T-helper 17 cell (primary cell): ENCODE measurements around the gene GIMAP8. TPM values are rescaled to one million over a fixed set of nuclear protein-coding genes. Genes with fewer than 3 reads are reported as not detected.
"Not testable (repeated sequence)": the region's sequence is repeated elsewhere in the genome, so short reads cannot be mapped to it uniquely, and the experiment has no call there.

Source experiments
- ATAC-seq: fragments of 150-1000 bp; cut with Tn5 transposase; 2 replicates; pipeline ENCODE4 v1.10.0; 2021; ENCODE audit warnings: mild to moderate bottlenecking, moderate library complexity
- DNase-seq, 3 donors: peaks; one replicate each; pipeline versions ENCODE4 v3.0.0 to v3.0.0-alpha.2; 2020 to 2021
- H3K9me3 ChIP-seq: one replicate; pipeline ENCODE4 v1.7.0; 2013; ENCODE audit warnings: low read length, mild to moderate bottlenecking; ENCODE audit not compliant: control insufficient read depth, poor library complexity, severe bottlenecking
- H3K27ac Mint-ChIP-seq: one replicate; pipeline ENCODE4 v1.8.0; 2022; ENCODE audit warnings: mild to moderate bottlenecking, moderate library complexity, mixed read lengths
- H3K27me3 Mint-ChIP-seq: one replicate; pipeline ENCODE4 v1.8.0; 2022; ENCODE audit warnings: mixed read lengths
- H3K36me3 Mint-ChIP-seq: one replicate; pipeline ENCODE4 v1.8.0; 2022; ENCODE audit warnings: low read depth, mixed read lengths
- H3K4me1 Mint-ChIP-seq: one replicate; pipeline ENCODE4 v1.8.0; 2022; ENCODE audit warnings: mild to moderate bottlenecking, mixed read lengths
- H3K4me3 Mint-ChIP-seq: one replicate; pipeline ENCODE4 v1.8.0; 2022; ENCODE audit warnings: mild to moderate bottlenecking, moderate library complexity, mixed read lengths
- total RNA-seq, 4 donors: library from RNA in 2 of 4; stranded (reverse) in 2 of 4; gene quantifications; one replicate each; pipeline ENCODE4 v1.2.3 and lab custom pipeline; 2022 to 2026

The GIMAP8 gene
- total RNA-seq, 2 donors from 2014 or later, result 8.1 to 12.0 TPM

- H3K27ac Mint-ChIP-seq, result peak overlapping the region; percentile 96
- H3K9me3 ChIP-seq, result no peaks in the 10 kb centered on the region
- ATAC-seq, result peak; percentile 18
- H3K36me3 Mint-ChIP-seq, result peaks cover 3% of the 10 kb centered on the region
- no peak for DNase-seq
- H3K27me3 Mint-ChIP-seq, result no peaks in the 10 kb centered on the region
- H3K4me1 Mint-ChIP-seq, result peaks cover 50% of the 10 kb centered on the region
- H3K4me3 Mint-ChIP-seq, result peak overlapping the region; percentile 84
These were observed 53.2 kb downstream of the GIMAP8 start for GRCh38 chr7:150503581-150503980.

DNA sequence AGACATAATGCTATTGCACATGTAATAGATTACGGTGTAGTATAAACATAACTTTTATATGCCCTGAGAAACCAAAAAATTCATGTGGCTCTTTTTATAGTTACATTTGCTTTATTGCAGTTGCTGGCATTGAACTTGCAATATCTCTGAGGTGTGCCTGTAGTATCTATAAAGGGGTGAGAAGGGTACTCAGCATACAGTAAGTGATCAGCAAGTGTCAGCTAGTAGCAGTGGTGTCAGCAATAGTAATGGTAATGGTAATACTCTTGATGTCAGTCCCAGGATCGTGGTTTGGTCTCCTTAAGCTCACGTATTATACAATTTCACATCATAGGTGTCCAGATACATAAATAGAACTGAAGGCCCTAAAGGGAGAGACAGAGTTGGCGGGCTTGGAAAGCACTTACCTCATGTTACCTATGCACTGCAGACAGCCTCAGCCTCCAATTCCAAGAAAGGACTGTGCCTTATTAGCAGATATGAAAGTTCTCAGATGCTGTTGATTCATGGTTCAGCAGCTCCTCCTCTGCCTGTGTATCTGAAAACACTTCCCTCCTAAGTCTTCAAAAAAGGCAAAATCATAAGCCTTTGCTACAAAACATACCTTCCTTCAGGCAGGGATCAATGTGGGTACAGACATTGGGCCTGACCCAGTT, 57.6 kb downstream of the GIMAP8 start:
- DNase-seq (no peak), ATAC-seq (peak; percentile 35)
- Mint-ChIP-seq H3K36me3 (peaks cover 3% of the 10 kb centered on the region), H3K27ac (peak overlapping the region; percentile 94), H3K4me1 (peaks cover 61% of the 10 kb centered on the region), H3K4me3 (peak overlapping the region; percentile 73), H3K27me3 (no peaks in the 10 kb centered on the region)
- H3K9me3 ChIP-seq, result no peaks in the 10 kb centered on the region

GRCh38 chr7:150511048-150511447, 60.6 kb downstream of the GIMAP8 start:
- Mint-ChIP-seq H3K27ac (peak overlapping the region; percentile 94), H3K27me3 (no peaks in the 10 kb centered on the region), H3K4me1 (peaks cover 54% of the 10 kb centered on the region), H3K4me3 (peak overlapping the region; percentile 8), H3K36me3 (peaks cover 7% of the 10 kb centered on the region)
- ATAC-seq, result no peak
- DNase-seq, result no peak
- no peaks in the 10 kb centered on the region for H3K9me3 ChIP-seq

- no peaks in the 10 kb centered on the region for H3K9me3 ChIP-seq
- no peak for ATAC-seq
- peaks cover 36% of the 10 kb centered on the region for H3K4me1 Mint-ChIP-seq
- H3K4me3 Mint-ChIP-seq, result peak overlapping the region; percentile 100
- H3K27ac Mint-ChIP-seq, result peak overlapping the region; percentile 94
- DNase-seq, result no peak
- no peaks in the 10 kb centered on the region for H3K27me3 Mint-ChIP-seq
- H3K36me3 Mint-ChIP-seq, result peaks cover 13% of the 10 kb centered on the region
These were observed 63.3 kb downstream of the GIMAP8 start for GRCh38 chr7:150513758-150514157.

GRCh38 chr7:150514748-150515222, 64.4 kb downstream of the GIMAP8 start, which contains the start of gene GIMAP7:
TSS of gene GIMAP7 (plus strand) at chr7:150514872. CDS start at chr7:150519975, 5,103 bp downstream.
- H3K27me3 Mint-ChIP-seq, result no peaks in the 10 kb centered on the region
- peaks cover 14% of the 10 kb centered on the region for H3K36me3 Mint-ChIP-seq
- peak; percentile 85 for ATAC-seq
- H3K4me1 Mint-ChIP-seq, result peaks cover 38% of the 10 kb centered on the region
- H3K9me3 ChIP-seq, result no peaks in the 10 kb centered on the region
- peak within 1 kb of the TSS; percentile 94 for H3K27ac Mint-ChIP-seq
- DNase-seq, result peak in 2 of 3 donors; percentile 13 to 48
- peak within 1 kb of the TSS; percentile 100 for H3K4me3 Mint-ChIP-seq

DNA sequence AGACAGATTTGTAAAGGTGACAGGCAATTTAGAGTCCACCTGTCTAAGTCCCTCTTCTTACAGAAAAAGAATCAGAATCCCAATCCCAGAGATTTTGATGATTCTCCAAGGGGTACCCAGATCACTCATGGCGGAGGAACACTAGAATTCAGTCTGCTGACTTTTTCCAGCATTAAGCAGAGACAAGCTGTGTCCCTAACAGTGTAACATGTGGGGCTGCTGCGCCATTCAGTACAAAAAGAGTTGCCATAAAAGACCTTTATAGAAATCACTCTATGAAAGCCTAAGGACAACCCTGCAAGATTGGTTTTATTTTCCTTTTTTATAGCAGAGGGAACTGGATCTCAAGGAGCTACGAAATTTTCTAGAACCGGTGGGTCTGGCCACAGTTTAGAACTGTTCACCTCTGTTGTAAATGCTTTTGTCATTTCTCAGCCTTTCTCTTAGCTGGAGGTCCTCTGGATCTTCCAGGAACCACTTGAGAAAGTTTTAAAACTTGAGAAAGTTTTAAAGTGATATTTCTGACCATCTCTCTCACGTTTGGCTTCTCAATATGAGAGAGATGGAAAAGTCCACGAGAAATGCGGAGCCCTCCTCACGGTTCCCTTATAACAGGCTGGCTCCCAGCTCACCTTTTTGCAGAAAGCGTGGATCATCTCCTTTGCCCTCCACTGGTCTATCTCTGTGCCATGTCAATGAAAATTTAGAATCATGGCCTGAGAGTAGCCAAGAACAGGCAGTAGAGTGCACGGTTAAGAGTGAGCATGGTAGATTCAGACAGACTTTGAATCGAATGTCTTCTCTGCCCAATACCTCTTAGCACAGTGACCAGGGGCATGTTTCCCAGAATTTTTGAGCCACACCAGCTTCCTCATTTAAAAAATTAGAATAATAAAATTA, 65.1 kb downstream of the GIMAP8 start:
- H3K9me3 ChIP-seq, result no peaks in the 10 kb centered on the region
- peak overlapping the region; percentile 100 for H3K4me3 Mint-ChIP-seq
- H3K4me1 Mint-ChIP-seq, result peaks cover 44% of the 10 kb centered on the region
- no peaks in the 10 kb centered on the region for H3K27me3 Mint-ChIP-seq
- H3K36me3 Mint-ChIP-seq, result peaks cover 20% of the 10 kb centered on the region
- ATAC-seq (peak; percentile 28), DNase-seq (no peak)
- peak overlapping the region; percentile 94 for H3K27ac Mint-ChIP-seq

- Mint-ChIP-seq H3K27me3 (no peaks in the 10 kb centered on the region), H3K36me3 (peaks cover 30% of the 10 kb centered on the region), H3K4me3 (peak overlapping the region; percentile 100), H3K4me1 (peaks cover 42% of the 10 kb centered on the region), H3K27ac (peak overlapping the region; percentile 94)
- DNase-seq (no peak), ATAC-seq (no peak)
- no peaks in the 10 kb centered on the region for H3K9me3 ChIP-seq
These were observed 66.7 kb downstream of the GIMAP8 start for GRCh38 chr7:150516956-150517745.

- DNase-seq (no peak), ATAC-seq (no peak)
- Mint-ChIP-seq H3K4me3 (peak overlapping the region; percentile 100), H3K36me3 (peaks cover 30% of the 10 kb centered on the region), H3K27me3 (no peaks in the 10 kb centered on the region), H3K4me1 (peaks cover 22% of the 10 kb centered on the region), H3K27ac (peak overlapping the region; percentile 94)
- no peaks in the 10 kb centered on the region for H3K9me3 ChIP-seq
These were observed 68.9 kb downstream of the GIMAP8 start for GRCh38 chr7:150519310-150519709.

DNA sequence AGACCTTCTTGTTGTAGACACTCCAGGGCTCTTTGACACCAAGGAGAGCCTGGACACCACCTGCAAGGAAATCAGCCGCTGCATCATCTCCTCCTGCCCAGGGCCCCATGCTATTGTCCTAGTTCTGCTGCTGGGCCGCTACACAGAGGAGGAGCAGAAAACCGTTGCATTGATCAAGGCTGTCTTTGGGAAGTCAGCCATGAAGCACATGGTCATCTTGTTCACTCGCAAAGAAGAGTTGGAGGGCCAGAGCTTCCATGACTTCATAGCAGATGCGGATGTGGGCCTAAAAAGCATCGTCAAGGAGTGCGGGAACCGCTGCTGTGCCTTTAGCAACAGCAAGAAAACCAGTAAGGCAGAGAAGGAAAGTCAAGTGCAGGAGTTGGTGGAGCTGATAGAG, 69.7 kb downstream of the GIMAP8 start:
- H3K27ac Mint-ChIP-seq, result peak overlapping the region; percentile 94

DNA sequence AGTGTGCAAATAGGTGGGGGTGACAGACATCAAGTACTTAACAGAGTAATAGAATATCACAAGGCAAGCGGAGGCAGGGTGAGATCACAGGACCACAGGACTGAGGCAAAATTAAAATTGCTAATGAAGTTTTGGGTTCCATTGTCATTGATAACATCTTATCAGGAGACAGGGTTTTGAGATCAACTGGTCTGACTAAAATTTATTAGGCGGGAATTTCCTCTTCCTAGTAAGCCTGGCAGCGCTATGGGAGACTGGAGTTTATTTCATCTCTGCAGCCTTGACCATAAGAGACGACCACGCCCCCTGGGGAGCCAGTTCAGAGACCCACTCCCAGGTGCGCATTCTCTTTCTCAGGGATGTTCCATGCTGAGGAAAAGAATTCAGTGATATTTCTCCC, 72.5 kb downstream of the GIMAP8 start:
- not testable (repeated sequence) for H3K9me3 ChIP-seq, ATAC-seq, H3K27me3 Mint-ChIP-seq, DNase-seq
- Mint-ChIP-seq H3K4me3 (peak overlapping the region; percentile 28), H3K27ac (peak overlapping the region; percentile 94), H3K4me1 (peaks cover 18% of the 10 kb centered on the region), H3K36me3 (peaks cover 23% of the 10 kb centered on the region)

More for the DNA sequence above, 69.7 kb downstream of the GIMAP8 start:
- ATAC-seq (peak; percentile 25), DNase-seq (no peak)
- no peaks in the 10 kb centered on the region for H3K27me3 Mint-ChIP-seq
- H3K4me1 Mint-ChIP-seq, result peaks cover 18% of the 10 kb centered on the region
- no peaks in the 10 kb centered on the region for H3K9me3 ChIP-seq
- peak overlapping the region; percentile 100 for H3K4me3 Mint-ChIP-seq
- peaks cover 27% of the 10 kb centered on the region for H3K36me3 Mint-ChIP-seq

GRCh38 chr7:150524018-150524417, 73.6 kb downstream of the GIMAP8 start:
- DNase-seq (no peak), ATAC-seq (peak; percentile 46)
- Mint-ChIP-seq H3K36me3 (peaks cover 18% of the 10 kb centered on the region), H3K4me1 (peaks cover 18% of the 10 kb centered on the region), H3K27ac (peak overlapping the region; percentile 0), H3K27me3 (no peaks in the 10 kb centered on the region), H3K4me3 (no peak overlapping the region)
- peaks cover 7% of the 10 kb centered on the region for H3K9me3 ChIP-seq
